ENCODE results near the gene TRMT6.

Gene TRMT6

DNA sequence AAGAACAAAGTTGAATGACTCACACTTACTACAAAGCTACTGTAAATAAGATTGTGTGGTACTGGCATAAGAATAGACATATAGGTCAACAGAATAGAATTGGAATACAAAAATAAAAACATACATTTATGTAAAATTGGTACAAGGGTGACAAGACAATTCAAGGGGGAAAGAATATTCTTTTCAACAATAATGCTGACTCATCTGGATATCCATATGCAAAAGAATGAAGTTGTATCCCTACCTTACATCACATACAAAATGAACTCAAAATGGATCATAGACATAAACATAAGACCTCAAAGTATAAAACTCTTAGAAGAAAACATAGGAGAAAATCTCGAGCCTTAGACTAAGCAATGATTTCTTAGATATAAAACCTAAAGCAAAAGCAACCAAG, 50.9 kb downstream of the TRMT6 start:
- DNase-seq (ENCODE audit: low spot score): no peak

DNA sequence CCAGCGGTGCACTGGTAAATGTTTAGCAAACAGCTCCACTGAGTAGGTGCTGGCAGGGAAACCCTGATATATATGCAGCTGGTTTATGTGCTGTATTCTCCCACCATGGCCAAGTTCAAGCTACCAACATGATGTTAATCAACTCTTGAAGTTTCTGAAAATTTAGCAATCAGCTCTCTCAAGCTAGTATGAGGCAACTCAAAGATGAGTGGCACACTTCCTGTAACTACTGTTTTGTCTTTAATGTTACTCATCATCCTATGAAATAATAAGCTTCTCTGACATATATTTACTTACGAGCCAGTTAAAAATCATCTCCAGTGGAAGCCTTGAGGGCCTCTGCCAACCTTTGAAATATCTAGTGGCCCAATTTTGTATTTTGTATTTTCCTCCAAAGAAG, 54.7 kb downstream of the TRMT6 start:
- DNase-seq (ENCODE audit: low spot score): no peak

DNA sequence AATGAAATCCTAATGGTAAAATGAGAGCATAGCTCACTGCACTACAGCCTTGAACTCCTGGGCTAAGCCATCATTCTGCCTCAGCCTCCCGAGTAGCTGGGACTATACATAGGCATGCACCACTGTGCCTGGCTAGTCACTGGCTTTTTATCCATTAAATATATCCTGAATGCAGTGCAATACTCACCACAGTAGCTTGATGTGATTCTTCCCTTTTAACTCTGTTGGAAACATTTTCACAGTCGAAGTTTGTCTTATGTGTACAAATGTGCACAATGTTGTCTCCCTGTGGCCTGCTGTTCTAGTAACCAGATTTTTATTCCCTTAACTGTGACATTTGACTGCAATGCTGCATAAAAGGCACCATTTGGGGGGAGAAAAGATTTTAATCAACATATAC, 56.7 kb downstream of the TRMT6 start:
- DNase-seq (ENCODE audit: low spot score): no peak

DNA sequence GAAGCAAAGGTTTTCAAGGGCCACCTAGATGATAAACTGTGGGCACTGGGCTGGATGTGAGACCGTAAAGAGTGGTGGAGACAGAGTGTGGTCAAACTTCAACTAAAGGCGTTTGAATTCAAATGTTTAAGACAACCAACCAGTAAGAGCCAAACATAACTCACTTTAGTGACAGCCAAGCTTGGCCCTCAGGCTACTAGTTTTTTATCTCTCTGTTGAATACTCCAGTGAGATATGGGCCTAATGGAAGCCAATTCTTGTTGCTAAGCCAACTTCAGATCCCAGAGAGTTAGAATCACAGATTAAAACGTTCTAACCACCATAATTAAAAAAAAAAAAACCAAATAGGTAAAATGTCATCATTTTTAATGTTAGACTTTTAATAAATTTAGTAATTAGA, 57.3 kb downstream of the TRMT6 start:
- DNase-seq (ENCODE audit: low spot score): no peak

DNA sequence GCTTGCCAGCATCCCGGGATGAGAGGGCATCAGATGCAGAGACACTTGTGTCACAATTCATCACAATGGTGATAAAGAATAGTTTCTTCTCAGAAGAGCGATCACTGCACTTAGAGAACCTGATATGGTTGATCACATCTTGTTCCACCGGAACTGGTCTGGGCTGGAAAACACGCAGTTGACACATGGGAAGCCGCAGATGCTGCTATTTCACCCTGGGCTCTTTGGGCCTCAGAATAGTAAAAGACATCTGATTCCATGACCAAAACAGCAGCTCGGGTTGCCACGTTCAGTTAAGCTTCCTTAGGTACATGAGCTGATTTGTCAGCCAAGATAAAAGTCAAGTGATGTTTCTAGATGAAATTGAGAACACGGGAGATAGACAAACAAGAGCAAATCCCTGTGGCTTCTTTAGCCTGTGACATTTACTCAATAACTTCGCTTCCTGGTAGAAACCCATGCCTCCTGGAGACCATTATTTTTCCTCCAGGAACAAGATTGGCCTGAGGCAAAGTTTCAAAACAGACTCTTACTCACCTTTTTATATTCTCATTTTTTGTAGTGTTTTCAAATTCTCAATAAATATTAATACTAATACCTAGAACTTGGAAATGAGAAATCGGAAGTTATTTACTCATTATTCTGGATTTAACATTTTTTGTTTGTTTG, 59.4 kb downstream of the TRMT6 start:
- DNase-seq (ENCODE audit: low spot score): no peak

DNA sequence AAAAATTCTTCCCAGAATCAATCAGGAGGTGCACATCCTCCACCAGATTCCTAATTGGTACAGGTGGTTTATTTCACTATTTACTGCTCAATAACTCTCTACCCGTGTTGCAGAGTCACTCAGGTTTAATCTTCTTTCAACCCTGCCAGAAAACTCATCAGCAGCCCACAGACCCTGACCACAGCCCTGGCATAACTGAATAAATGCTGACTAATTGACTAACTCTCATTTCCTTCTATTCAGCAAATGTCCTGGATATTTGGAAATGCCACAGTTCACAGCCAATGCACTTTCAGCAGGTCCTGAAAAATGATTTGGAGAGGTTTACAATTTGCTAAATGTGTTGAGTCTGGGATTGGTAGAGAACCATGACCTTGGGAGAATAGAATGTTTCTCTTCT, 62.3 kb downstream of the TRMT6 start:
- no peak for DNase-seq (ENCODE audit: low spot score)

DNA sequence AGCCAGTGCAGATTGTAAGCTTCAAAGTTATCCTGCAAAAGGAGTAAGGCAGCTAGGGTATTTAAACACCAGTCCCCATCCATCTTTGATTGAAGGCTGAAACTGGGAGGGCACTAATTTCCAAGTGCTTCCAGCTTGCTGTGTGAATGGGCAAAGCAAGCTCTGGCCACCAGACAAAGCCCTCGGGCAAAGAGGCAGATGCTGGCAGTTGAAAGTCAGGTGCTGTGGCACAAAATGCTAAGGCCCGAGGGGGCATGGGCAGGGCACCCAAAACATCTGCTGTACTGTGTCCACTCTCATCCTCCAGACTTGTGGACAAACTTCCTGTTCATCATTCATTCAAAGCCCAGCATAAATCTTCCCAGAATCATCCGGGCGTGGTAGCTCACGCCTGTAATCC, 62.9 kb downstream of the TRMT6 start:
- DNase-seq (ENCODE audit: low spot score): no peak

Data from iPS-NIHi11 (cell line).